GM12878 (cell line): ENCODE data around the gene CAPZB. TPM values are rescaled to one million over a fixed set of nuclear protein-coding genes. Genes with fewer than 3 reads are reported as not detected.

Experiments used
- ATAC-seq: fragments of 200-7000 bp; cut with Tn5 transposase; 3 replicates; pipeline ENCODE4 v1.9.1; 2020; ENCODE audit warnings: mild to moderate bottlenecking, moderate library complexity
- BruUV-seq: library from RNA; stranded (reverse); fragments of 400-500 nt; replicated peaks from 2 replicates; lab custom pipeline; 2021; lab: Mats Ljungman, UMichigan
- CTCF ChIA-PET: fragments of 300-600 bp; sonication (Branson Sonifier 250); formaldehyde crosslinking; extraction: SDS; loops from one replicate; lab custom pipeline; 2021; ENCODE audit warnings: inconsistent platforms; lab: Yijun Ruan, JAX
- POLR2A ChIA-PET: fragments of 350-600 bp; formaldehyde crosslinking; extraction: SDS; loops from one replicate; lab custom pipeline; 2021; ENCODE audit warnings: inconsistent platforms; lab: Charles Lee
- RAD21 ChIA-PET: fragments of 300-600 bp; sonication (Branson Sonifier 250); formaldehyde crosslinking; loops from one replicate; lab custom pipeline; 2023; ENCODE audit warnings: antibody characterized with exemption; ENCODE audit not compliant: unreplicated experiment; lab: Charles Lee
- SMC1A ChIA-PET: fragments of 300-600 bp; sonication (Branson Sonifier 250); formaldehyde crosslinking; loops from one replicate; lab custom pipeline; 2023; ENCODE audit not compliant: unreplicated experiment, uncharacterized antibody; lab: Charles Lee
- DNase-seq: peaks from one replicate; pipeline ENCODE4 v3.0.0-alpha.2; 2011; ENCODE audit warnings: low read depth, low spot score
- FAIRE-seq: peaks from 3 replicates; lab custom pipeline; 2011; peaks lifted over from hg19 to GRCh38; lab: Jason Lieb, UNC
- H2AFZ ChIP-seq: 2 replicates; pipeline ENCODE4 v1.6.0; 2011; ENCODE audit warnings: low read depth, low read length, control low read depth; ENCODE audit not compliant: control insufficient read depth
- H3K27ac ChIP-seq: 2 replicates; pipeline ENCODE4 v1.5.1; 2011; ENCODE audit warnings: control low read depth; ENCODE audit not compliant: control insufficient read depth, insufficient read depth
- H3K27me3 ChIP-seq, 2 experiments: replicated peaks in 1 of 2; 2 replicates each; pipeline versions ENCODE4 v1.6.0 to v1.6.1; 2011; ENCODE audit warnings: low read length in 1 of 2; ENCODE audit not compliant: control insufficient read depth in 2 of 2, insufficient read depth in 2 of 2
- H3K36me3 ChIP-seq, 2 experiments: 2 replicates each; pipeline ENCODE4 v1.5.1; 2011; ENCODE audit warnings: low read length in 1 of 2; ENCODE audit not compliant: control insufficient read depth in 2 of 2, insufficient read depth in 2 of 2
- H3K4me1 ChIP-seq: 2 replicates; pipeline ENCODE4 v1.6.1; 2011; ENCODE audit warnings: mild to moderate bottlenecking, low read length, moderate library complexity, mixed read lengths; ENCODE audit not compliant: control insufficient read depth, insufficient read depth
- H3K4me2 ChIP-seq: 2 replicates; pipeline ENCODE4 v1.6.0; 2011; ENCODE audit warnings: control low read depth; ENCODE audit not compliant: control insufficient read depth, insufficient read depth
- H3K4me3 ChIP-seq: fragments of 200-600 bp; sonication (generic); 2 replicates; pipeline ENCODE4 v1.5.1; 2016
- H3K79me2 ChIP-seq: 2 replicates; pipeline ENCODE4 v1.6.0; 2011; ENCODE audit warnings: low read length; ENCODE audit not compliant: control insufficient read depth, insufficient read depth
- H3K9ac ChIP-seq: 2 replicates; pipeline ENCODE4 v1.8.0; 2011; ENCODE audit warnings: low read length, control low read depth, mixed read lengths; ENCODE audit not compliant: control insufficient read depth, insufficient read depth
- H3K9me3 ChIP-seq: replicated peaks from 3 replicates; pipeline ENCODE4 v1.5.1; 2011; ENCODE audit warnings: mild to moderate bottlenecking, low read length; ENCODE audit not compliant: control insufficient read depth, insufficient read depth
- H4K20me1 ChIP-seq: 2 replicates; pipeline ENCODE4 v1.6.0; 2011; ENCODE audit not compliant: control insufficient read depth, insufficient read depth
- CBX3 ChIP-seq: fragments of 200-600 bp; sonication (generic); IDR thresholded peaks from 2 replicates; pipeline ENCODE4 v1.6.1; 2016; ENCODE audit warnings: low read depth, borderline replicate concordance
- CREB1 ChIP-seq: IDR thresholded peaks from 2 replicates; pipeline ENCODE4 v1.6.1; 2012; ENCODE audit warnings: low read depth, mild to moderate bottlenecking, inconsistent platforms
- ETV6 ChIP-seq, 2 experiments: fragments of 450-650 bp in 1 of 2; IDR thresholded peaks in 1 of 2; conservative IDR thresholded peaks in 1 of 2; 2 replicates each; pipeline ENCODE4 v1.6.1; 2014; ENCODE audit warnings: antibody characterized with exemption in 1 of 2, borderline replicate concordance in 1 of 2, low read depth in 1 of 2, mild to moderate bottlenecking in 1 of 2, moderate library complexity in 1 of 2
- FOXM1 ChIP-seq: IDR thresholded peaks from 2 replicates; pipeline ENCODE4 v1.6.1; 2012; ENCODE audit warnings: low read depth, mild to moderate bottlenecking, inconsistent platforms, low read length, moderate library complexity
- IRF4 ChIP-seq: IDR thresholded peaks from 2 replicates; pipeline ENCODE4 v1.6.1; 2011; ENCODE audit warnings: low read depth, low read length
- NR2F1 ChIP-seq: fragments of 450-650 bp; conservative IDR thresholded peaks from 2 replicates; pipeline ENCODE4 v1.6.1; 2017; ENCODE audit warnings: mild to moderate bottlenecking
- SMARCA5 ChIP-seq: fragments of 450-650 bp; IDR thresholded peaks from 2 replicates; pipeline ENCODE4 v1.6.1; 2017; ENCODE audit warnings: mild to moderate bottlenecking
- SRF ChIP-seq, 2 experiments: IDR thresholded peaks; 2 replicates each; pipeline ENCODE4 v1.6.1; 2011; ENCODE audit warnings: low read depth in 2 of 2, low read length in 2 of 2, mild to moderate bottlenecking in 1 of 2, moderate library complexity in 1 of 2
- SUZ12 ChIP-seq: fragments of 200-600 bp; sonication (generic); IDR thresholded peaks from one replicate; pipeline ENCODE4 v1.6.1; 2018; ENCODE audit warnings: antibody characterized with exemption, mild to moderate bottlenecking; ENCODE audit not compliant: unreplicated experiment
- YY1 ChIP-seq: IDR thresholded peaks from 2 replicates; pipeline ENCODE4 v1.6.1; 2011; ENCODE audit warnings: low read depth, mild to moderate bottlenecking, low read length
- WGBS: methylation state at CpG from one replicate; pipeline ENCODE4 v1.1.6; 2016; ENCODE audit warnings: low lambda C conversion rate; ENCODE audit not compliant: insufficient replicate concordance, insufficient coverage; ENCODE audit errors: missing lambda C conversion rate; 5-methylcytosine and 5-hydroxymethylcytosine counted together
- in situ Hi-C: fragments of 300-500 bp; cut with MboI; formaldehyde crosslinking; loops from 9 replicates; pipeline ENCODE4 v1.14.3; 2018; ENCODE audit warnings: mixed read lengths
- intact Hi-C: fragments of 100-400 bp; cut with micrococcal nuclease; formaldehyde crosslinking; loops from one replicate; pipeline ENCODE4 v1.14.2; 2022; ENCODE audit not compliant: unreplicated experiment
- polyA plus RNA-seq, 11 experiments: library from polyadenylated mRNA; depleted of rRNA in 4 of 11; unstranded in 6 of 11; stranded (reverse) in 5 of 11; fragments of >200 nt; fragmentation: Nextera tagmentation in 4 of 11; fragmentation: Illumina TruSeq in 1 of 11; extraction: Ambion mirVana in 4 of 11; extraction: Trizol in 1 of 11; gene quantifications; 1 replicate in 1 of 11; 2 replicates in 10 of 11; pipeline versions ENCODE4 v1.2.1 to v1.2.3, GENCODE V29; 2011 to 2016; ENCODE audit warnings: inconsistent platforms in 2 of 11, missing spikeins in 2 of 11, low read depth in 1 of 11
- total RNA-seq, 4 experiments: library from RNA; depleted of rRNA in 3 of 4; stranded (reverse); fragments of >200 nt in 3 of 4; fragmentation: Illumina TruSeq in 1 of 4; extraction: Trizol in 1 of 4; gene quantifications; 2 replicates each; pipeline versions ENCODE4 v1.2.1 to v1.2.3, GENCODE V29; 2013 to 2021
- TF ChIP-seq, protein P1 (sequence below): fragments of 450-650 bp; formaldehyde crosslinking; IDR thresholded peaks from 2 replicates; pipeline ENCODE4 v1.4.0; 2020; ENCODE audit warnings: mild to moderate bottlenecking, moderate library complexity
- TF ChIP-seq, protein P2 (sequence below): fragments of 450-650 bp; IDR thresholded peaks from 2 replicates; pipeline ENCODE4 v1.6.1; 2016; ENCODE audit warnings: mild to moderate bottlenecking
- TF ChIP-seq, protein P3 (sequence below): fragments of 150-350 bp; IDR thresholded peaks from 2 replicates; pipeline ENCODE4 v1.6.1; 2014; ENCODE audit warnings: mild to moderate bottlenecking, low read depth, low read length
- TF ChIP-seq, protein P4 (sequence below): fragments of 450-650 bp; IDR thresholded peaks from 2 replicates; pipeline ENCODE4 v1.6.1; 2017; ENCODE audit warnings: mild to moderate bottlenecking, moderate library complexity

The CAPZB gene
- total and polyA plus RNA-seq, 10 of the 15 experiments (the other 5 are each of a cell fraction or from before 2014, with no cell fraction given), result 104 to 454 (median 213) TPM

DNA sequence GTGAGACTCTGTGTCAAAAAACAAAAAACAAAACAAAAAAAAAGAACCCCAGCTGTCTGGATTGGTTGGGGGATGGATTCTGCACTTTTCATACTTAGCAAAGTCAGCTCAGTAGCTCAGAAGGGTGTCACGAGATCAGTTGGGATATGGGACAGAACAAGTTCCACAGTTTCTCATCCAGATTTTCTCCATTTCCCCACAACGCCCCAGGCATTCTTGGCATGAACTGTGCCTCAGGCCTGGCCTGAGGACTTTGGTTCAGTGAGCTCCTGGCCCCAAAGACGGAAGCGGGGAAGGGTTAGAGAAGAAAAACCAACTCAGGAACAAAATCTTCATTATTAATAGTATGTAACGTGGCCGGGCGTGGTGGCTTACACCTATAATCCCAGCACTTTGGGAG lies 175.3 kb downstream of the CAPZB start:
- ATAC-seq, result no peak
- SMC1A ChIA-PET, result interaction anchor here (2.3 kb wide), 1 partner anchor 288 kb away, joined by 7 read pairs; a partner anchor contains a TSS
- POLR2A ChIA-PET, result interaction anchor here (0.5 to 0.6 kb wide), 2 partner anchors 55 to 288 kb away, joined by 3 read pairs; no protein-coding TSS in a partner anchor
- no peak overlapping the region for H3K4me2 ChIP-seq
- intact Hi-C loops (loop anchor here (5.0 to 10.0 kb wide), 3 partner anchors 58 to 345 kb away; partner anchors contain the start of genes CAPZB, EMC1 and MRTO4), in situ Hi-C loops (no loop called here)
- no peak overlapping the region for H3K27ac ChIP-seq
- CTCF ChIA-PET, result interaction anchor here (1.2 kb wide), 1 partner anchor 344 kb away, joined by 5 read pairs; no protein-coding TSS in a partner anchor
- no peaks in the 10 kb centered on the region; the same call in 1 of the 2 replicates for H4K20me1 ChIP-seq
- RAD21 ChIA-PET, result no interaction called here
- no peaks in the 10 kb centered on the region for H3K27me3 ChIP-seq
- no peak overlapping the region for H2AFZ ChIP-seq
- no peaks in the 10 kb centered on the region for H3K9me3 ChIP-seq
- WGBS, result 92% methylated on average over 7 of the region's 7 CpGs
- DNase-seq, result no peak
- H3K79me2 ChIP-seq, result peaks cover 19% of the 10 kb centered on the region
- peaks cover 24% of the 10 kb centered on the region for H3K4me1 ChIP-seq
- H3K4me3 ChIP-seq, result no peak overlapping the region
- no TSS peak for BruUV-seq
- no peak overlapping the region for H3K9ac ChIP-seq
- no peak for FAIRE-seq
- peaks cover 0 to 6% of the 10 kb centered on the region in 2 experiments; a peak in 2 of 4 replicates for H3K36me3 ChIP-seq
- TF ChIP-seq, protein P1, sequence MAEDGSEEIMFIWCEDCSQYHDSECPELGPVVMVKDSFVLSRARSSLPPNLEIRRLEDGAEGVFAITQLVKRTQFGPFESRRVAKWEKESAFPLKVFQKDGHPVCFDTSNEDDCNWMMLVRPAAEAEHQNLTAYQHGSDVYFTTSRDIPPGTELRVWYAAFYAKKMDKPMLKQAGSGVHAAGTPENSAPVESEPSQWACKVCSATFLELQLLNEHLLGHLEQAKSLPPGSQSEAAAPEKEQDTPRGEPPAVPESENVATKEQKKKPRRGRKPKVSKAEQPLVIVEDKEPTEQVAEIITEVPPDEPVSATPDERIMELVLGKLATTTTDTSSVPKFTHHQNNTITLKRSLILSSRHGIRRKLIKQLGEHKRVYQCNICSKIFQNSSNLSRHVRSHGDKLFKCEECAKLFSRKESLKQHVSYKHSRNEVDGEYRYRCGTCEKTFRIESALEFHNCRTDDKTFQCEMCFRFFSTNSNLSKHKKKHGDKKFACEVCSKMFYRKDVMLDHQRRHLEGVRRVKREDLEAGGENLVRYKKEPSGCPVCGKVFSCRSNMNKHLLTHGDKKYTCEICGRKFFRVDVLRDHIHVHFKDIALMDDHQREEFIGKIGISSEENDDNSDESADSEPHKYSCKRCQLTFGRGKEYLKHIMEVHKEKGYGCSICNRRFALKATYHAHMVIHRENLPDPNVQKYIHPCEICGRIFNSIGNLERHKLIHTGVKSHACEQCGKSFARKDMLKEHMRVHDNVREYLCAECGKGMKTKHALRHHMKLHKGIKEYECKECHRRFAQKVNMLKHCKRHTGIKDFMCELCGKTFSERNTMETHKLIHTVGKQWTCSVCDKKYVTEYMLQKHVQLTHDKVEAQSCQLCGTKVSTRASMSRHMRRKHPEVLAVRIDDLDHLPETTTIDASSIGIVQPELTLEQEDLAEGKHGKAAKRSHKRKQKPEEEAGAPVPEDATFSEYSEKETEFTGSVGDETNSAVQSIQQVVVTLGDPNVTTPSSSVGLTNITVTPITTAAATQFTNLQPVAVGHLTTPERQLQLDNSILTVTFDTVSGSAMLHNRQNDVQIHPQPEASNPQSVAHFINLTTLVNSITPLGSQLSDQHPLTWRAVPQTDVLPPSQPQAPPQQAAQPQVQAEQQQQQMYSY (CRISPR knock-in tag), result no peak
- no peak for TF ChIP-seq ETV6 (conservative IDR thresholded peaks at IDR 0.05 in 1 of 2, IDR thresholded peaks at IDR 0.05 in 1 of 2; ENCODE audit: borderline replicate concordance in 1 of 2, low read depth in 1 of 2)
- TF ChIP-seq SRF (IDR thresholded peaks at IDR 0.05; ENCODE audit: low read depth in 2 of 2, low read length in 2 of 2), result no peak
- TF ChIP-seq YY1, result no peak
- TF ChIP-seq NR2F1, result no peak
- TF ChIP-seq, protein P2, sequence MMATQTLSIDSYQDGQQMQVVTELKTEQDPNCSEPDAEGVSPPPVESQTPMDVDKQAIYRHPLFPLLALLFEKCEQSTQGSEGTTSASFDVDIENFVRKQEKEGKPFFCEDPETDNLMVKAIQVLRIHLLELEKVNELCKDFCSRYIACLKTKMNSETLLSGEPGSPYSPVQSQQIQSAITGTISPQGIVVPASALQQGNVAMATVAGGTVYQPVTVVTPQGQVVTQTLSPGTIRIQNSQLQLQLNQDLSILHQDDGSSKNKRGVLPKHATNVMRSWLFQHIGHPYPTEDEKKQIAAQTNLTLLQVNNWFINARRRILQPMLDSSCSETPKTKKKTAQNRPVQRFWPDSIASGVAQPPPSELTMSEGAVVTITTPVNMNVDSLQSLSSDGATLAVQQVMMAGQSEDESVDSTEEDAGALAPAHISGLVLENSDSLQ, result no peak
- TF ChIP-seq, protein P3, sequence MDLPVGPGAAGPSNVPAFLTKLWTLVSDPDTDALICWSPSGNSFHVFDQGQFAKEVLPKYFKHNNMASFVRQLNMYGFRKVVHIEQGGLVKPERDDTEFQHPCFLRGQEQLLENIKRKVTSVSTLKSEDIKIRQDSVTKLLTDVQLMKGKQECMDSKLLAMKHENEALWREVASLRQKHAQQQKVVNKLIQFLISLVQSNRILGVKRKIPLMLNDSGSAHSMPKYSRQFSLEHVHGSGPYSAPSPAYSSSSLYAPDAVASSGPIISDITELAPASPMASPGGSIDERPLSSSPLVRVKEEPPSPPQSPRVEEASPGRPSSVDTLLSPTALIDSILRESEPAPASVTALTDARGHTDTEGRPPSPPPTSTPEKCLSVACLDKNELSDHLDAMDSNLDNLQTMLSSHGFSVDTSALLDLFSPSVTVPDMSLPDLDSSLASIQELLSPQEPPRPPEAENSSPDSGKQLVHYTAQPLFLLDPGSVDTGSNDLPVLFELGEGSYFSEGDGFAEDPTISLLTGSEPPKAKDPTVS, result no peak
- TF ChIP-seq CBX3, result no peak
- TF ChIP-seq SUZ12, result no peak
- no peak for TF ChIP-seq FOXM1
- no peak for TF ChIP-seq SMARCA5
- TF ChIP-seq, protein P4, sequence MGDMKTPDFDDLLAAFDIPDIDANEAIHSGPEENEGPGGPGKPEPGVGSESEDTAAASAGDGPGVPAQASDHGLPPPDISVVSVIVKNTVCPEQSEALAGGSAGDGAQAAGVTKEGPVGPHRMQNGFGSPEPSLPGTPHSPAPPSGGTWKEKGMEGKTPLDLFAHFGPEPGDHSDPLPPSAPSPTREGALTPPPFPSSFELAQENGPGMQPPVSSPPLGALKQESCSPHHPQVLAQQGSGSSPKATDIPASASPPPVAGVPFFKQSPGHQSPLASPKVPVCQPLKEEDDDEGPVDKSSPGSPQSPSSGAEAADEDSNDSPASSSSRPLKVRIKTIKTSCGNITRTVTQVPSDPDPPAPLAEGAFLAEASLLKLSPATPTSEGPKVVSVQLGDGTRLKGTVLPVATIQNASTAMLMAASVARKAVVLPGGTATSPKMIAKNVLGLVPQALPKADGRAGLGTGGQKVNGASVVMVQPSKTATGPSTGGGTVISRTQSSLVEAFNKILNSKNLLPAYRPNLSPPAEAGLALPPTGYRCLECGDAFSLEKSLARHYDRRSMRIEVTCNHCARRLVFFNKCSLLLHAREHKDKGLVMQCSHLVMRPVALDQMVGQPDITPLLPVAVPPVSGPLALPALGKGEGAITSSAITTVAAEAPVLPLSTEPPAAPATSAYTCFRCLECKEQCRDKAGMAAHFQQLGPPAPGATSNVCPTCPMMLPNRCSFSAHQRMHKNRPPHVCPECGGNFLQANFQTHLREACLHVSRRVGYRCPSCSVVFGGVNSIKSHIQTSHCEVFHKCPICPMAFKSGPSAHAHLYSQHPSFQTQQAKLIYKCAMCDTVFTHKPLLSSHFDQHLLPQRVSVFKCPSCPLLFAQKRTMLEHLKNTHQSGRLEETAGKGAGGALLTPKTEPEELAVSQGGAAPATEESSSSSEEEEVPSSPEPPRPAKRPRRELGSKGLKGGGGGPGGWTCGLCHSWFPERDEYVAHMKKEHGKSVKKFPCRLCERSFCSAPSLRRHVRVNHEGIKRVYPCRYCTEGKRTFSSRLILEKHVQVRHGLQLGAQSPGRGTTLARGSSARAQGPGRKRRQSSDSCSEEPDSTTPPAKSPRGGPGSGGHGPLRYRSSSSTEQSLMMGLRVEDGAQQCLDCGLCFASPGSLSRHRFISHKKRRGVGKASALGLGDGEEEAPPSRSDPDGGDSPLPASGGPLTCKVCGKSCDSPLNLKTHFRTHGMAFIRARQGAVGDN, result no peak
- no peak for TF ChIP-seq CREB1
- TF ChIP-seq IRF4, result no peak
